Peyer's patch (tissue), 4 donors: Measurements from ENCODE around the gene MAML2. TPM values are rescaled to one million over a fixed set of nuclear protein-coding genes. Genes with fewer than 3 reads are reported as not detected.
A peak's percentile ranks its signal among the peaks of the same experiment; 100 is the strongest.

Experiments
- DNase-seq, 3 donors: peaks; one replicate each; pipeline ENCODE4 v3.0.0-alpha.2; 2017 to 2019
- H3K27ac ChIP-seq, 4 donors: fragments of 200-600 bp; sonication (generic); one replicate each; pipeline ENCODE4 v1.5.1; 2016 to 2019
- H3K27me3 ChIP-seq, 2 donors: fragments of 200-600 bp; sonication (generic); one replicate each; pipeline ENCODE4 v1.5.1; 2019
- H3K36me3 ChIP-seq, 3 donors: fragments of 200-600 bp; sonication (generic); one replicate each; pipeline ENCODE4 v1.5.1; 2016 to 2019
- H3K4me1 ChIP-seq, 4 donors: fragments of 200-600 bp; sonication (generic); one replicate each; pipeline ENCODE4 v1.5.1; 2016 to 2019
- H3K4me3 ChIP-seq, 4 donors: fragments of 200-600 bp; sonication (generic); 1 replicate in 3 of 4; 2 replicates in 1 of 4; pipeline ENCODE4 v1.5.1; 2016 to 2019; ENCODE audit warnings: mild to moderate bottlenecking in 1 of 4
- H3K9me3 ChIP-seq, 4 donors: fragments of 200-600 bp; sonication (generic); one replicate each; pipeline ENCODE4 v1.5.1; 2016 to 2019; ENCODE audit warnings: mild to moderate bottlenecking in 1 of 4
- CTCF ChIP-seq, 6 experiments: fragments of 450-650 bp in 4 of 6; fragments of 200-600 bp in 2 of 6; sonication (generic) in 1 of 6; IDR thresholded peaks; one replicate each; pipeline ENCODE4 v1.5.1; 2017 to 2019; ENCODE audit warnings: antibody characterized with exemption in 6 of 6, mild to moderate bottlenecking in 3 of 6, moderate library complexity in 1 of 6
- POLR2A ChIP-seq, 2 donors: fragments of 450-650 bp; IDR thresholded peaks; one replicate each; pipeline ENCODE4 v1.5.1; 2017; ENCODE audit warnings: antibody characterized with exemption in 2 of 2, mild to moderate bottlenecking in 2 of 2, moderate library complexity in 2 of 2
- total RNA-seq, 4 donors: library from RNA; depleted of rRNA; stranded (reverse); fragments of >200 nt; gene quantifications; one replicate each; pipeline ENCODE4 v1.1.0, GENCODE V29; 2016

Gene MAML2
- total RNA-seq, 4 donors from 2014 or later = 8.4 to 60.2 (median 22.7) TPM

GRCh38 chr11:96267496-96268032, 75.4 kb downstream of the MAML2 start:
- TF ChIP-seq CTCF (IDR thresholded peaks at IDR 0.05) (no peak), POLR2A (IDR thresholded peaks at IDR 0.05) (no peak)

GRCh38 chr11:96267001-96267495, 75.9 kb downstream of the MAML2 start:
- H3K36me3 ChIP-seq = no peaks in the 10 kb centered on the region
- H3K27ac ChIP-seq = peak overlapping the region in 3 of 4 donors; percentile 30 to 72 (median 63)
- TF ChIP-seq POLR2A (IDR thresholded peaks at IDR 0.05) (no peak), CTCF (IDR thresholded peaks at IDR 0.05) (no peak)
- no peaks in the 10 kb centered on the region for H3K27me3 ChIP-seq
- peaks cover 0 to 8% (median 0%) of the 10 kb centered on the region in 4 donors for H3K4me1 ChIP-seq
- H3K4me3 ChIP-seq = no peak overlapping the region
- no peaks in the 10 kb centered on the region for H3K9me3 ChIP-seq
- no peak for DNase-seq

More at GRCh38 chr11:96267496-96268032, 75.4 kb downstream of the MAML2 start:
- H3K4me1 ChIP-seq = peaks cover 0 to 8% (median 0%) of the 10 kb centered on the region in 4 donors
- H3K4me3 ChIP-seq = no peak overlapping the region
- H3K27me3 ChIP-seq = no peaks in the 10 kb centered on the region
- no peaks in the 10 kb centered on the region for H3K36me3 ChIP-seq
- no peaks in the 10 kb centered on the region for H3K9me3 ChIP-seq
- DNase-seq = no peak
- H3K27ac ChIP-seq = peak overlapping the region; percentile 12 to 72 (median 46)

GRCh38 chr11:96265972-96266371, 77.0 kb downstream of the MAML2 start:
- Histone ChIP-seq H3K4me3 (no peak overlapping the region), H3K9me3 (no peaks in the 10 kb centered on the region), H3K4me1 (peaks cover 0 to 8% (median 0%) of the 10 kb centered on the region in 4 donors), H3K36me3 (no peaks in the 10 kb centered on the region), H3K27ac (no peak overlapping the region), H3K27me3 (no peaks in the 10 kb centered on the region)
- DNase-seq = no peak
- no peak for TF ChIP-seq POLR2A (IDR thresholded peaks at IDR 0.05)
- TF ChIP-seq CTCF (IDR thresholded peaks at IDR 0.05) = no peak

GRCh38 chr11:96265220-96265737, 77.7 kb downstream of the MAML2 start:
- no peaks in the 10 kb centered on the region for H3K9me3 ChIP-seq
- H3K4me3 ChIP-seq = no peak overlapping the region
- DNase-seq = no peak
- peaks cover 0 to 8% (median under 1%) of the 10 kb centered on the region in 4 donors for H3K4me1 ChIP-seq
- H3K27me3 ChIP-seq = no peaks in the 10 kb centered on the region
- no peak overlapping the region for H3K27ac ChIP-seq
- H3K36me3 ChIP-seq = no peaks in the 10 kb centered on the region
- TF ChIP-seq POLR2A (IDR thresholded peaks at IDR 0.05) = no peak
- TF ChIP-seq CTCF (IDR thresholded peaks at IDR 0.05) = no peak

GRCh38 chr11:96264364-96264763, 78.6 kb downstream of the MAML2 start:
- DNase-seq = no peak
- Histone ChIP-seq H3K27ac (peak overlapping the region in 1 of 4 donors; percentile 8), H3K27me3 (no peaks in the 10 kb centered on the region), H3K9me3 (no peaks in the 10 kb centered on the region), H3K4me1 (peaks cover 0 to 10% (median 8%) of the 10 kb centered on the region in 4 donors), H3K4me3 (no peak overlapping the region), H3K36me3 (no peaks in the 10 kb centered on the region)
- no peak for TF ChIP-seq CTCF (IDR thresholded peaks at IDR 0.05)
- no peak for TF ChIP-seq POLR2A (IDR thresholded peaks at IDR 0.05)
